ENCODE results near the gene MRPL9.

DNA sequence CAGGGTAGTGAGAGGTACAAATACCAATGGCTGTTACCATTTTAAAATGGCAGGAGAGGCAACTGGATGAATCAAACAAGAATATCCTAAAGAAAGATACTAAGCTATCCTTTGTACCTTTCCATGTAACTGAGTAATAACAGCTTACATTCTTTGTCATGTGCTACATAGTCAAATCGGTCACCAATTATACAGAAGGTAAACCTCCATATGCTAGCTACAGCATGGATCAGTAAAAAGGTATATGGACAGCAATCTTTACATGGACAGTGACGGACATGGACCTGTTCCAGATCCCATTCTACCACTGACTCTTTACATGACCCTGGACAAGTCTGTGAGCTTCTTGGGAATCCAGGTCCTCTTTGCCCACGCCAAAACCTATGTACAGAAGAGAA, 13.4 kb upstream of the MRPL9 start:
- TF ChIP-seq, protein P1, sequence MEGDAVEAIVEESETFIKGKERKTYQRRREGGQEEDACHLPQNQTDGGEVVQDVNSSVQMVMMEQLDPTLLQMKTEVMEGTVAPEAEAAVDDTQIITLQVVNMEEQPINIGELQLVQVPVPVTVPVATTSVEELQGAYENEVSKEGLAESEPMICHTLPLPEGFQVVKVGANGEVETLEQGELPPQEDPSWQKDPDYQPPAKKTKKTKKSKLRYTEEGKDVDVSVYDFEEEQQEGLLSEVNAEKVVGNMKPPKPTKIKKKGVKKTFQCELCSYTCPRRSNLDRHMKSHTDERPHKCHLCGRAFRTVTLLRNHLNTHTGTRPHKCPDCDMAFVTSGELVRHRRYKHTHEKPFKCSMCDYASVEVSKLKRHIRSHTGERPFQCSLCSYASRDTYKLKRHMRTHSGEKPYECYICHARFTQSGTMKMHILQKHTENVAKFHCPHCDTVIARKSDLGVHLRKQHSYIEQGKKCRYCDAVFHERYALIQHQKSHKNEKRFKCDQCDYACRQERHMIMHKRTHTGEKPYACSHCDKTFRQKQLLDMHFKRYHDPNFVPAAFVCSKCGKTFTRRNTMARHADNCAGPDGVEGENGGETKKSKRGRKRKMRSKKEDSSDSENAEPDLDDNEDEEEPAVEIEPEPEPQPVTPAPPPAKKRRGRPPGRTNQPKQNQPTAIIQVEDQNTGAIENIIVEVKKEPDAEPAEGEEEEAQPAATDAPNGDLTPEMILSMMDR (IDR thresholded peaks at IDR 0.05 in 8 of 11, conservative IDR thresholded peaks at IDR 0.05 in 3 of 11): no peak
- TF ChIP-seq POLR2AphosphoS5 (IDR thresholded peaks at IDR 0.05): no peak
- no peak for TF ChIP-seq POLR2A (IDR thresholded peaks at IDR 0.05)
